ENCODE data around the gene PCDHGA7. TPM values are rescaled to one million over a fixed set of nuclear protein-coding genes. Genes with fewer than 3 reads are reported as not detected.

PCDHGA7 gene
- total and polyA plus RNA-seq, 2 donors (not counting 1 experiment from before 2014, with no cell fraction given) = 0.49 to 1.8 TPM

GRCh38 chr5:141356133-141356532, 26.4 kb upstream of the PCDHGA7 start:
- 47% methylated on average over 2 of the region's 5 CpGs for WGBS (ENCODE audit: insufficient coverage)
- Histone ChIP-seq H3K79me2 (ENCODE audit: control insufficient read depth, insufficient read depth, low read length) (no peaks in the 10 kb centered on the region), H3K4me2 (replicated peaks; ENCODE audit: low read depth, low read length, poor library complexity, severe bottlenecking) (no peak overlapping the region), H3K9me3 (ENCODE audit: control extremely low read depth in 1 of 3, control insufficient read depth in 2 of 3, insufficient read depth in 1 of 3, low read length in 2 of 3) (peaks cover 4 to 49% (median 30%) of the 10 kb centered on the region in 3 donors), H3K27me3 (replicated peaks in 1 of 4; ENCODE audit: control extremely low read depth in 1 of 4, control insufficient read depth in 3 of 4, insufficient read depth in 4 of 4, low read length in 3 of 4) (peaks cover 0 to 58% (median 32%) of the 10 kb centered on the region in 4 experiments), H4K20me1 (ENCODE audit: control insufficient read depth, insufficient read depth, low read length, poor library complexity, severe bottlenecking) (no peaks in the 10 kb centered on the region), H3K36me3 (replicated peaks in 1 of 2; ENCODE audit: control extremely low read depth in 1 of 2, control insufficient read depth in 1 of 2, extremely low read depth in 1 of 2, insufficient read depth in 2 of 2, low read length in 1 of 2) (no peaks in the 10 kb centered on the region), H3K4me3 (ENCODE audit: control extremely low read depth in 1 of 5, extremely low read depth in 1 of 5, insufficient read depth in 1 of 5, low read depth in 2 of 5, low read length in 4 of 5) (no peak overlapping the region), H3K4me1 (ENCODE audit: control insufficient read depth in 2 of 2, insufficient read depth in 2 of 2, low read length in 2 of 2) (no peaks in the 10 kb centered on the region), H2AFZ (ENCODE audit: insufficient read depth, low read depth, low read length, poor library complexity, severe bottlenecking) (no peak overlapping the region), H3K27ac (ENCODE audit: low read length in 2 of 2) (no peak overlapping the region), H3K9ac (ENCODE audit: low read length) (no peak overlapping the region)
- intact Hi-C loops (cut with micrococcal nuclease) = no loop called here
- peaks cover 2% of the 10 kb centered on the region for H3K4me1 Mint-ChIP-seq
- DNase-seq = no peak
- H3K27me3 Mint-ChIP-seq = peaks cover 55% of the 10 kb centered on the region
- H3K4me3 Mint-ChIP-seq = no peak overlapping the region
- ATAC-seq (ENCODE audit: low read depth) = no peak
- H3K27ac Mint-ChIP-seq = no peak overlapping the region
- H3K9me3 Mint-ChIP-seq (ENCODE audit: insufficient read depth) = peaks cover 9% of the 10 kb centered on the region
- POLR2A ChIA-PET = no interaction called here
- no peak for TF ChIP-seq EZH2 (IDR thresholded peaks at IDR 0.05; ENCODE audit: borderline replicate concordance, insufficient read depth, low read depth, low read length, poor library complexity, severe bottlenecking)
- no peak for TF ChIP-seq CTCF (IDR thresholded peaks at IDR 0.05)
- CTCF ChIA-PET = interaction anchor here (1.6 kb wide), 1 partner anchor 201 kb away, joined by 4 read pairs; no protein-coding TSS in a partner anchor

- H3K79me2 ChIP-seq (ENCODE audit: control insufficient read depth, insufficient read depth, low read length) = no peaks in the 10 kb centered on the region
- intact Hi-C loops (cut with micrococcal nuclease) = no loop called here
- ChIA-PET CTCF (no interaction called here), POLR2A (no interaction called here)
- no peak overlapping the region for H2AFZ ChIP-seq (ENCODE audit: insufficient read depth, low read depth, low read length, poor library complexity, severe bottlenecking)
- Mint-ChIP-seq H3K27me3 (peaks cover 55% of the 10 kb centered on the region), H3K4me1 (peaks cover 2% of the 10 kb centered on the region), H3K4me3 (no peak overlapping the region), H3K9me3 (ENCODE audit: insufficient read depth) (peaks cover 9% of the 10 kb centered on the region), H3K27ac (no peak overlapping the region)
- H4K20me1 ChIP-seq (ENCODE audit: control insufficient read depth, insufficient read depth, low read length, poor library complexity, severe bottlenecking) = no peaks in the 10 kb centered on the region
- ATAC-seq (ENCODE audit: low read depth) = no peak
- H3K27me3 ChIP-seq (replicated peaks in 1 of 4; ENCODE audit: control extremely low read depth in 1 of 4, control insufficient read depth in 3 of 4, insufficient read depth in 4 of 4, low read length in 3 of 4) = peaks cover 0 to 57% (median 30%) of the 10 kb centered on the region in 4 experiments
- peaks cover 4 to 50% (median 28%) of the 10 kb centered on the region in 3 donors for H3K9me3 ChIP-seq (ENCODE audit: control extremely low read depth in 1 of 3, control insufficient read depth in 2 of 3, insufficient read depth in 1 of 3, low read length in 2 of 3)
- no peak for DNase-seq
- no peaks in the 10 kb centered on the region for H3K36me3 ChIP-seq (replicated peaks in 1 of 2; ENCODE audit: control extremely low read depth in 1 of 2, control insufficient read depth in 1 of 2, extremely low read depth in 1 of 2, insufficient read depth in 2 of 2, low read length in 1 of 2)
- no peaks in the 10 kb centered on the region for H3K4me1 ChIP-seq (ENCODE audit: control insufficient read depth in 2 of 2, insufficient read depth in 2 of 2, low read length in 2 of 2)
- 54% methylated on average over 19 of the region's 19 CpGs for WGBS (ENCODE audit: insufficient coverage)
- H3K9ac ChIP-seq (ENCODE audit: low read length) = no peak overlapping the region
- no peak overlapping the region for H3K27ac ChIP-seq (ENCODE audit: low read length in 2 of 2)
- H3K4me2 ChIP-seq (replicated peaks; ENCODE audit: low read depth, low read length, poor library complexity, severe bottlenecking) = no peak overlapping the region
- no peak overlapping the region for H3K4me3 ChIP-seq (ENCODE audit: control extremely low read depth in 1 of 5, extremely low read depth in 1 of 5, insufficient read depth in 1 of 5, low read depth in 2 of 5, low read length in 4 of 5)
- no peak for TF ChIP-seq CTCF (IDR thresholded peaks at IDR 0.05)
- TF ChIP-seq EZH2 (IDR thresholded peaks at IDR 0.05; ENCODE audit: borderline replicate concordance, insufficient read depth, low read depth, low read length, poor library complexity, severe bottlenecking) = no peak
Observed at GRCh38 chr5:141356950-141357349, 25.6 kb upstream of the PCDHGA7 start.

Data from B cell (primary cell).